Measurements from ENCODE around the gene CST5. TPM values are rescaled to one million over a fixed set of nuclear protein-coding genes. Genes with fewer than 3 reads are reported as not detected.

CST5 gene
- total RNA-seq, 6 experiments from 2014 or later, result not detected

GRCh38 chr20:23923311-23923710 is 43.8 kb upstream of the CST5 start:
- ATAC-seq (no peak), DNase-seq (peak in 1 of 3 donors; percentile 12)
- intact Hi-C loops (cut with DNase I), result loop anchor here in 1 of 2 donors (10.0 kb wide), 1 partner anchor 81 kb away; no protein-coding TSS in a partner anchor
- Histone ChIP-seq H3K27me3 (no peaks in the 10 kb centered on the region), H3K4me3 (no peak overlapping the region), H3K4me1 (no peaks in the 10 kb centered on the region), H3K36me3 (no peaks in the 10 kb centered on the region), H3K9me3 (no peaks in the 10 kb centered on the region), H3K27ac (no peak overlapping the region)
- WGBS (ENCODE audit: insufficient coverage, low coverage, low lambda C conversion rate, missing lambda C conversion rate), result 47% methylated on average over 3 of the region's 6 CpGs
- no peak for TF ChIP-seq POLR2A (IDR thresholded peaks at IDR 0.05)
- TF ChIP-seq, protein P1, sequence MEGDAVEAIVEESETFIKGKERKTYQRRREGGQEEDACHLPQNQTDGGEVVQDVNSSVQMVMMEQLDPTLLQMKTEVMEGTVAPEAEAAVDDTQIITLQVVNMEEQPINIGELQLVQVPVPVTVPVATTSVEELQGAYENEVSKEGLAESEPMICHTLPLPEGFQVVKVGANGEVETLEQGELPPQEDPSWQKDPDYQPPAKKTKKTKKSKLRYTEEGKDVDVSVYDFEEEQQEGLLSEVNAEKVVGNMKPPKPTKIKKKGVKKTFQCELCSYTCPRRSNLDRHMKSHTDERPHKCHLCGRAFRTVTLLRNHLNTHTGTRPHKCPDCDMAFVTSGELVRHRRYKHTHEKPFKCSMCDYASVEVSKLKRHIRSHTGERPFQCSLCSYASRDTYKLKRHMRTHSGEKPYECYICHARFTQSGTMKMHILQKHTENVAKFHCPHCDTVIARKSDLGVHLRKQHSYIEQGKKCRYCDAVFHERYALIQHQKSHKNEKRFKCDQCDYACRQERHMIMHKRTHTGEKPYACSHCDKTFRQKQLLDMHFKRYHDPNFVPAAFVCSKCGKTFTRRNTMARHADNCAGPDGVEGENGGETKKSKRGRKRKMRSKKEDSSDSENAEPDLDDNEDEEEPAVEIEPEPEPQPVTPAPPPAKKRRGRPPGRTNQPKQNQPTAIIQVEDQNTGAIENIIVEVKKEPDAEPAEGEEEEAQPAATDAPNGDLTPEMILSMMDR (IDR thresholded peaks at IDR 0.05), result no peak

DNA sequence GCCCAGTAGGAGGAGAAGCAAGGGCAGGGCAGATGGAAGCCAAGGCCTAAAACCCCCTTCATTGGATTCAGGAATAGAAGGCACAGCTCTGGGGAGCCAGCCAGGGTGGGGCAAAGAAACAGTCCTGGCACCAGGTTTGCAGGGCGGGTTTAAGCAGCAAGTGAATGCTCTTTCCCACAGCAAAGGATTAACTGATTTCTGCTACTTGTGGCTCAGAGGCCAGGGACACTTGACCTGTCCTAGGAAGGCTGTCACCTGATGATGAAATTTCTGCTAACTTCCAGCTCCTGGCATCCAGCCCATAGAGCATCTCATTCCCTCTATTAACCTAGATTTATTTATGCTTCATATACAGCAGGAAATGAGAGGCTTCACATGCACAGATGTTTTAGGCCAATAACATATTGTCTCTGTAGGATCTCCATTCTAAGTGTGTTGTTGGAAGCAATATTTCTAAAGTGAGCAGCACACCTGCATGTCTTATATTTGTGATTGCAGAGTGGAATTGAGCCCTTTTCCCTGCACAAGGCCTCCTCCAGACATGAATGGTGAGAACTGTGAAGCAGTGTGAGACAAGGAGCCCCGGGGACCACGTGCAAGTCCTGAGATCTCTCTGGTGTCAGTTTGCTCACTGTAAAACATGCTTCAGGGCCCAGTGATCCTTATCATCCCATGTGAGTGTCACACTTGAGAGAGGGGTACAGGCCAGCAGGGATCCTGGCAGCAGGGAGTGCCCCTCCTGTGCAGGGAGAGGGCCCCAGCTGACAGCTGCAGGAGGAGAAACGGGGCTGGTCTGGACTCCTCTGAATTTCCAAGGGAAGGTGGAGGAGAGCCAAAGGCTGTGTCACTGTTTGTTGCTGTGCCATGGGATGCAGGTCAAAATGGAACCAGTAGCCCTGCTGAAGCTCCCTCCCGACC is 41.1 kb upstream of the CST5 start:
- DNase-seq (peak in 1 of 3 donors; percentile 23), ATAC-seq (no peak)
- H3K27ac ChIP-seq, result no peak overlapping the region
- TF ChIP-seq, protein P1 (IDR thresholded peaks at IDR 0.05), result no peak
- no peak for TF ChIP-seq POLR2A (IDR thresholded peaks at IDR 0.05)
- no peak overlapping the region for H3K4me3 ChIP-seq
- H3K9me3 ChIP-seq, result no peaks in the 10 kb centered on the region
- WGBS (ENCODE audit: insufficient coverage, low coverage, low lambda C conversion rate, missing lambda C conversion rate), result 48% methylated on average over 5 of the region's 5 CpGs
- no peaks in the 10 kb centered on the region for H3K27me3 ChIP-seq
- no peaks in the 10 kb centered on the region for H3K36me3 ChIP-seq
- H3K4me1 ChIP-seq, result no peaks in the 10 kb centered on the region
- intact Hi-C loops (cut with DNase I), result loop anchor here in 1 of 2 donors (10.0 kb wide), 1 partner anchor 84 kb away; no protein-coding TSS in a partner anchor

- 28% methylated on average over 2 of the region's 4 CpGs for WGBS (ENCODE audit: insufficient coverage, low coverage, low lambda C conversion rate, missing lambda C conversion rate)
- intact Hi-C loops (cut with DNase I), result no loop called here
Observed at GRCh38 chr20:23918896-23919295, 39.3 kb upstream of the CST5 start.

DNA sequence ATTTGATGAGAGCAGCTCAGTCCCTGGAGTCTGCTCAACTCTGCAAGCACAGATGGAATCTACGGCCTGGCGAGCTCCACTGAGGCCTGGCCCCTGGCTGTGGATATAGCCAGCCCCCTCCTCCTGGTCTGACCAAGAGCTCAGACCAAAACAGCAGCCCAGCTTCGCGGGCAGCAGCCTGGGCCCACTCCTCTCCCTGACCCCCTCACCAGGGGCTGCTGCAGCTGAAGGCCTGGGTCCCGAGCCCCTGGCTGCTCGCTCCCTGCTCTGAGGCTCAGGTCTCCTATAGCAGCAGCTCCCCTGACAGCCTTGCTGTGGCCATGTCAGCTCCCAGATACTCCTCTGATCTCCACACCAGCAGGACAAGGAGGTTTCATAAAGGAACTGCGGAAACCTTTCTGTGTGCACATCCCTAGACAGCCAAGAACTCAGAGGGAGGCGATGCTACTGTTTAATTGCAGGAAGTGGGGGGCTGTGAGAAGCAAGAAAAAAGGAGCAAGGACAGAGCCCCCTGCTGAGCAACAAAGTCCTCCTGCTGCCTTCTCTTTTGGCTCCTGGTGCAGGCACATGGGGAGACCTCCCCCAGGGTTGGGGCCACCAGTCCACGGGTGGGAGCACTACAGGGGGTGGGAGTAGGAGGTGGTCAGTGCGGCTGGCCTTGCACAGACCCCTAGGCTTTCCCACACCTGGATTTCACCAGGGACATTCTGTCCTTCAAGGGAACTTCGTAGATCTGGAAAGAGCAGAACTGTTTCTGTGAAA is 38.7 kb upstream of the CST5 start:
- Histone ChIP-seq H3K27ac (no peak overlapping the region), H3K27me3 (no peaks in the 10 kb centered on the region), H3K4me3 (no peak overlapping the region), H3K4me1 (no peaks in the 10 kb centered on the region), H3K36me3 (no peaks in the 10 kb centered on the region), H3K9me3 (no peaks in the 10 kb centered on the region)
- DNase-seq (peak in 1 of 3 donors; percentile 20), ATAC-seq (no peak)
- TF ChIP-seq, protein P1 (IDR thresholded peaks at IDR 0.05), result no peak
- no peak for TF ChIP-seq POLR2A (IDR thresholded peaks at IDR 0.05)
- intact Hi-C loops (cut with DNase I), result no loop called here
- 44% methylated on average over 2 of the region's 11 CpGs for WGBS (ENCODE audit: insufficient coverage, low coverage, low lambda C conversion rate, missing lambda C conversion rate)

More at GRCh38 chr20:23918896-23919295, 39.3 kb upstream of the CST5 start:
- Histone ChIP-seq H3K4me1 (no peaks in the 10 kb centered on the region), H3K27ac (no peak overlapping the region), H3K27me3 (no peaks in the 10 kb centered on the region), H3K4me3 (no peak overlapping the region), H3K9me3 (no peaks in the 10 kb centered on the region), H3K36me3 (no peaks in the 10 kb centered on the region)
- DNase-seq (peak in 1 of 3 donors; percentile 13), ATAC-seq (no peak)
- no peak for TF ChIP-seq POLR2A (IDR thresholded peaks at IDR 0.05)

Data from right lobe of liver (tissue), 6 donors.